NCI-H2081 treated with DMSO at 0.1 percent for 48 hours (cell line): ENCODE data around the gene BTLA.
"Not testable (repeated sequence)": the region's sequence is repeated elsewhere in the genome, so short reads cannot be mapped to it uniquely, and the experiment has no call there.

Source experiments
- DNase-seq: peaks from one replicate; lab custom pipeline; 2025; lab: John Stamatoyannopoulos, UW

Gene BTLA

GRCh38 chr3:112491373-112491772 is 7.9 kb downstream of the BTLA start:
- no peak for DNase-seq

GRCh38 chr3:112489674-112490479 is 9.4 kb downstream of the BTLA start:
- no peak for DNase-seq

- no peak for DNase-seq
Observed at GRCh38 chr3:112486811-112487505, 12.3 kb downstream of the BTLA start.

GRCh38 chr3:112484352-112484751 is 14.9 kb downstream of the BTLA start:
- no peak for DNase-seq

GRCh38 chr3:112482675-112483074 is 16.6 kb downstream of the BTLA start:
- DNase-seq: no peak

GRCh38 chr3:112481302-112481721 is 18.0 kb downstream of the BTLA start:
- DNase-seq: no peak

GRCh38 chr3:112477891-112478290 is 21.4 kb downstream of the BTLA start:
- no peak for DNase-seq

- DNase-seq: no peak
Observed at GRCh38 chr3:112476346-112476745, 22.9 kb downstream of the BTLA start.

- no peak for DNase-seq
Observed at GRCh38 chr3:112474796-112475195, 24.5 kb downstream of the BTLA start.

GRCh38 chr3:112472691-112473090 is 26.6 kb downstream of the BTLA start:
- DNase-seq: no peak

- no peak for DNase-seq
Observed at GRCh38 chr3:112471596-112472325, 27.5 kb downstream of the BTLA start.

- no peak for DNase-seq
Observed at GRCh38 chr3:112470788-112471187, 28.5 kb downstream of the BTLA start.

- no peak for DNase-seq
Observed at GRCh38 chr3:112469671-112470070, 29.6 kb downstream of the BTLA start.

GRCh38 chr3:112467539-112467938 is 31.7 kb downstream of the BTLA start:
- DNase-seq: no peak

- DNase-seq: no peak
Observed at GRCh38 chr3:112466020-112466419, 33.3 kb downstream of the BTLA start.

GRCh38 chr3:112464264-112464663 is 35.0 kb downstream of the BTLA start:
- DNase-seq: no peak

GRCh38 chr3:112463250-112463649 is 36.0 kb downstream of the BTLA start:
- no peak for DNase-seq

GRCh38 chr3:112461787-112462186 is 37.5 kb downstream of the BTLA start:
- not testable (repeated sequence) for DNase-seq

GRCh38 chr3:112460519-112461195 is 38.6 kb downstream of the BTLA start:
- DNase-seq: no peak

- no peak for DNase-seq
Observed at GRCh38 chr3:112459750-112460149, 39.5 kb downstream of the BTLA start.

GRCh38 chr3:112456147-112456546 is 43.1 kb downstream of the BTLA start:
- no peak for DNase-seq

- no peak for DNase-seq
Observed at GRCh38 chr3:112448939-112449338, 50.3 kb downstream of the BTLA start.
